EL (cell line): Measurements from ENCODE around the gene VDR.
"Not testable (repeated sequence)": the region's sequence is repeated elsewhere in the genome, so short reads cannot be mapped to it uniquely, and the experiment has no call there.

Experiments used
- DNase-seq: peaks from one replicate; pipeline ENCODE4 v3.0.0-alpha.2; 2016

The VDR gene

DNA sequence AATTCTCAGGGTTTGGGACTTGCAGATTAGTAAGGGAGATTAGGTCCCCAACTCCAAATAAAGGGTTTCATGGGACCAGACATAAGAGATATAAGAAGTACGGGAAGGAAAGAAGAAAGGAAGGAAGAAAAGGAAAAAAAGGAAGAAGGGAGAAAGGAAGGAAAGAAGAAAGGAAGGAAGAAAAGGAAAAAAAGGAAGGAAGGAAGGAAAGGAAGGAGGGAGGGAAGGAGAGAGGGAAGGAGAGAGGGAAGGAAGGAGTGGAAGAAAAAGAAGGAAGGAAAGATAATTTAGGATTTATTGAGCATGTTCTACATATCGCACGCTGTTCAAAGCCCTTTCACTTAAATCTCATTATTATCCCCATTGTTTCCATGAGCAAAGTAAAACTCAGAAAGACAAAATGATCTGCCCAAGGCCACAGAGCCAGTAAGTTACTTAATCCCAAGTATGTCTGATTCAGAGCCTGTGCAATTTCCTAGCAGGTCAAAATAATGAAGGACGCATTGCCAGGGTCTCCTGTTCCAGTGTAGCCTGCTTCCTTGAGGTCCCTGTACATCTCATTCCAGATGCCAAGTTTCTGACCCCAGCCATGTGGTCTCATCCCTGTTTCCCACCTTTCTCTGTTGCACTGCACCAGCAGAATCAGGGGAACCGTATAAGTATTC is 81.2 kb downstream of the VDR start:
- no peak for DNase-seq

DNA sequence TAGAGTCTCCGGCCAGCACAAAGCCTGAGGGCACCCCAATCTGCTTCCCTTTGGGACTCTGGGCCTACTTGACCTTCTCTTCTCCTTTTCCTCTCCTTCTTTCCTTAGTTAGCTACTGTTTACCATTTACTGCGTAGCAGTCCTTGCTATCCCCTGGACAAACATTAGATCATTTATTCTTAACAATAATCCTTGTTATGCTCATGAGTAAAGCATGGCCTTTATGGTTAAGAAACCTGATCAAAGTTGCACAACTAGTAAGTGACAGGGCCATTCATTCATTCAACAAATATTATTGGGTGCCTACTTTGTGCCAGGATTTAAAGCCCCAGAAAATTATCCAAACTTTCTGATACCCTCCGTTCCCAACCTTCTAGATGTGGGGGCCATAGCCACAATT is 81.9 kb downstream of the VDR start:
- no peak for DNase-seq

DNA sequence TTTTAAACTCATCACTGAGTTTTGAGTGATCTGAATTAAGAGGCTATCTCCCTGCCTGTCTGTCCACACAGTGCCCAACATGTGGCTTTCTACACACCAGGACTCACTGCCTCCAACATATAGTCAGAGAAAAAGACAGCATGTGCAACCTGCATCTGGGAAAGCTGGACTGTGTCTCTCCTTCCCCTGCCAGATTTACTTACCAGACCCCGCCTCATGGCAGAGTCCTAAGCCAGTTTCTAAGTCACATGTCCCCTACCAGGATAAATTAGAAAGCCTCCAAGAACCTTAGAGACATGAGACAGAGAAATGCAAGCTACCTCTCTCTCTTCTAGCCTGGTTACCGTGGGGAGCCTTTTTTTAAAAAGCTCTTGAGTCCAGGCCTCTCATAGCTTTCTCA is 82.4 kb downstream of the VDR start:
- DNase-seq: no peak

DNA sequence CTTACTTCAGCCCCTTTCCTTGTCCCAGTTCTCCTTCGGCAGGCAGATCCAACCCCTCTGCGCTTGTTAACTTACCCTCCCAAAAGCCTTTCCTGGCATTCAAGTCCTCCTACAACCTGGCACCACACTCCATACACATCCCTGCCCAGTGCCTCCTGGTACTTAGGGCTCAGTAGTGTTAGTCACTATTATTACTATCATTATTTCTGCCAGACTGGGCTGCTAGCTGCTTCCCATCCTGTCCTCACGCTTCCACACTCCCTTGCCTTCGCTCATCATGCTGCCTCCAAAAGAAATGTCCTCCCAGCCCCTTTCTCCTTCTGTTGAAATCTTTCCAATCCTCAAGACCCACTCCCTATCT is 83.5 kb downstream of the VDR start:
- DNase-seq: peak; percentile 39

DNA sequence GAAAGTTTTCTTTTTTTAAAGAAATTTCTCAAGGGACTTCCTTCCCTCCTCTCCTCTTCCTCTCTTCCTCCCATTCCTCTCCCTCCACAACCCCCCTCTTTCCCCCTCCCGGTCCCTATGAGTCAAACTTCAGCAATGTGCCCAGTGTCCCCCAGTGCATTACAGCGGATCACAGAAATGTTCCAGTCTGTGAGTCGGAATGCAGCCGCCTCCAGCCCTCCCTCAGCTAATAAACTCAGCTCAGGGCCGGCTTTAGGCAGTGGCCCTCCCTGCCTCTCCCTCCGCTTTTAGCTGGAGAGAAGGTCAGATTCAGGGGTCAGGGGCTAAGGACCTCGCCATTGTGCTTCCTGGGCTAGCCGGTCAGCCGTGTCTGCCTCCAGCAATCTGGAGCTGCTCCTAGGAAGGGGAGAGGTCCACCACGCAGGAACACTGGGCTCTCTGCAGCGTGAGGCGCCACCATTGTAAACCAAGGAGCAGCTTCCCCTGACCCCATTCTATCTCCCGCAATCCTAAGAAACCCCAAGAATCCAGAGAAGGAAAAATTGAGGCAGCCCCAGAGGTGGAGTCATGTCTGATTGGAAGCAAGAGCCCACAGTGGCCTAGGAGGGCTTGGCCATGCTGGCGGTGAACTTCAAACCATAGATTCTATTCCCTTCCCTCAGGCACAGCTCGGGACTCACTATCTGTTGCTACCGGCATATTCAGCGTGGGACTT is 84.0 kb downstream of the VDR start:
- DNase-seq: peak; percentile 99

DNA sequence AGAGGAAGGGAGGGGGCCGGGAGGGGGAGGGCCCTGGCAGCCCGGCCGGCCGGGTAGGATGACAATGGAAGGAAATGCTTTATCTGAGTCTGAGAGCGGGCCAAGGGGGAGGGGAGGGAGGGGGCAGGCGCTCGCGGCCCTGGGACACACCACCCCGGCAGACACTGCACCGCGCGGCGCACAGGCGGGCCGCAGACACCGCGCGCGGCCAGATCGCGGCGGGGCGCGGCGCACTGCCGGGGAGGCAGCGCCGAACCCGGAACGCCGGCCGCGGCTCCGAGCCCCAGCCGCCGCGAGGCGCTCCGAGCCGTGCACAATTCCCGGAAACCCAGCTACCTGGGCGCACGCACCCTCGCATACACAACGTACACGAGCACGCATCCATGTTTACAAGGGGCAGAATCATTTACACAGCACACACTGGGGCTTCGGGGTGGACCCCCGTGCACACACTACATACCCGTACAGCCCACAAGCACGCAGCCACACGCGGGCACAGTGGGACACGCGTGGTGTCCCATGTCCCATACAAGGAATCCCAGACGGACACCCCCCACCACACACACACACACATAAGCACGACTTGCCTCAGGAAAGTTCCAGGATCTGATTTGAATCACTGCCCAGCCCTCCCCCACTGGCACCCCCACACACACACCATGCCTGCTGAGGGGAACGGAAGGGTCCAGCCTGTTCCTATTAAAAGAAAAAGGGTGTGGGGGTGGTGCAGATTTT is 84.7 kb downstream of the VDR start, which contains the start of gene HDAC7:
HDAC7 (minus strand) TSS at position 8 of the 735 bp plus-strand sequence. CDS start 118 bp downstream, outside the sequence.
- peak; percentile 87 for DNase-seq

DNA sequence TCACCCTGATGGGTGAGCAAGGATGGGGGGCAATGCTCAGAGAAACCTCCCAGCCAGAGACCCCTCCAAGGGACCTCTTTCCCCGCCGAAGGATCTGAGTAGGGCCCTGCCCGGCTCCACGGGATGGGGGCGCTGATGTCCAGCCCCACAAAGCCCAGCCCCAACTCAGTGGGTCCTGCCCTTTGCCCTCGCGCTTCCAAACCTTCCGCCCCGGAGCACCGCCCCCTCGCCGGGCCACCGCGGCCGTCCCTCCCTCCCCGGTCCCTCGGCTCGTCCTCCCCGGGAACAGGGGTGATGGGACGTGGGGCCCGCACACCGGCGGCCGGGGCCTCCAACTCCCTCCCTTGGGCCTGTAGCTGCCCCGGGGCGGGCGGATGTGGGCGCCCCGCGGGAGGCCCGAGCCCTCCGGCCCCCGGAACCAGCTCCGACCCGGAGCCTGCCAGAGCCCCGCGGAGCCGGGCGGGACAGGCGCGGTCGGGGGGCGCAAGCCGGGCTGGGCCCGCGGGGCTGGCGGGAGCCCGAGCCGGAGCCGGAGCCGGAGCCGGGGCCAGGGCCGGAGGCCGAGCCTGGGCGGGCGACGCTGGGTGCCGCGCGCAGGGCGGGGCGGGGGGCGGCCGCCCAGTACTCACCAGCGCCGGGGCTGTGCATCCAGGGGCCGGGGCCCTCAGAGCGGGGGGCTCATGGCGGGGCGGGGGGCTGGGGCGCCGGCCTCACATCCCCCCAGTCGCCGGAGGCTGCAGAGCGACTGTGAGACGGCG is 85.5 kb downstream of the VDR start:
- DNase-seq: peak; percentile 43

DNA sequence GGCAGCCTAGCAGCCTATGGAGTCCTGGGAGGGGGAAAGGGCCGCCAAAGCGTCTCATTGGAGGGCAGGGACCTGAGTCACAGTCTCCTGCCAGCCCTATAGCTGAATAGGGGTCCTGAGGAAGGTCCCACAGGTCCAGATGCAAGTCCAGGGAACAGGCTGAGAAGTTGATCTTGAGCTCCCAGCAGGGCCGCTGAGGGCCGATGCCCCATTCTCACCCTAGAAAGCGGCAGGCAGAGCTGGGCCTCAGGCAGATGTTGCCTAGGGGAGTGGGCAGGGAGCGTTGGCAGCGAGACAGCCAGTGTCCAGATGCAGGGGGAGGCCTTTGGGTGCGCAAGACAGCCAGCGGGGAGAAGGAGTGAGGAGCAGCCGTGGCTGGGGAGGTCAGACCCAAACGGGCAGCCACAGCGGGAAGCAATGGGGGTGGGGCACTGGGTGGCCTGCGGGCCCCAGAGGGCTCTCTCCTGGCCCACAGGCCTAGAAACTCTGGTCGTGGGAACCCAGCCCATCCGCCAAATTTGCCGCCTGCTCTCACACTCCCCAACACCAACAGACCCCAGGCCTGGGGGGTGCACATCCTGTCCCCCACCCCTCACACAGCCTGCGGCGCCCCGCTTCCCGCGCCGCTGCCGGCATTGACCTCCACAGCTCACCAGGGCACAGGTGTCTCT is 86.2 kb downstream of the VDR start:
- DNase-seq: peak; percentile 68

GRCh38 chr12:47818007-47818376 is 86.8 kb downstream of the VDR start:
- no peak for DNase-seq

GRCh38 chr12:47817272-47818006 is 87.4 kb downstream of the VDR start:
- DNase-seq: peak; percentile 39

GRCh38 chr12:47816403-47817271 is 88.2 kb downstream of the VDR start:
- DNase-seq: no peak

DNA sequence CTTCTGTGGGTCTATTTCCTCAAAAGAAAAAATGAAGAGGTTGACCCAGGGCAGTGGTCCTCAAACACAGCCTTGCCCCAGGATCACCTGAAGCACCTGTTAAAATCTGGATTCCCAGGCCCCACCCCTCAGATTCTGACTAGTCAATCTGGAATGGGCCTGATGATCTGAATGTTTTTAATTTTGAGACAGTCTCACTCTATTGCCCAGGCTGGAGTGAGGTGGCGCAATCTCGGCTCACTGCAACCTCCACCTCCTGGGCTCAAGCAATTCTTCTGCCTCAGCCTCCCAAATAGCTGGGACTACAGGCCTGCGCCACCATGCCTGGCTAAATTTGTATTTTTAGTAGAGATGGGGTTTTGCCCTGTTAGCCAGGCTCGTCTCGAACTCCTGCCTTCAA is 89.3 kb downstream of the VDR start:
- not testable (repeated sequence) for DNase-seq

GRCh38 chr12:47814539-47815170 is 90.1 kb downstream of the VDR start:
- no peak for DNase-seq

GRCh38 chr12:47813511-47814196 is 91.1 kb downstream of the VDR start:
- DNase-seq: peak; percentile 66

GRCh38 chr12:47812797-47813510 is 91.8 kb downstream of the VDR start:
- peak; percentile 95 for DNase-seq

DNA sequence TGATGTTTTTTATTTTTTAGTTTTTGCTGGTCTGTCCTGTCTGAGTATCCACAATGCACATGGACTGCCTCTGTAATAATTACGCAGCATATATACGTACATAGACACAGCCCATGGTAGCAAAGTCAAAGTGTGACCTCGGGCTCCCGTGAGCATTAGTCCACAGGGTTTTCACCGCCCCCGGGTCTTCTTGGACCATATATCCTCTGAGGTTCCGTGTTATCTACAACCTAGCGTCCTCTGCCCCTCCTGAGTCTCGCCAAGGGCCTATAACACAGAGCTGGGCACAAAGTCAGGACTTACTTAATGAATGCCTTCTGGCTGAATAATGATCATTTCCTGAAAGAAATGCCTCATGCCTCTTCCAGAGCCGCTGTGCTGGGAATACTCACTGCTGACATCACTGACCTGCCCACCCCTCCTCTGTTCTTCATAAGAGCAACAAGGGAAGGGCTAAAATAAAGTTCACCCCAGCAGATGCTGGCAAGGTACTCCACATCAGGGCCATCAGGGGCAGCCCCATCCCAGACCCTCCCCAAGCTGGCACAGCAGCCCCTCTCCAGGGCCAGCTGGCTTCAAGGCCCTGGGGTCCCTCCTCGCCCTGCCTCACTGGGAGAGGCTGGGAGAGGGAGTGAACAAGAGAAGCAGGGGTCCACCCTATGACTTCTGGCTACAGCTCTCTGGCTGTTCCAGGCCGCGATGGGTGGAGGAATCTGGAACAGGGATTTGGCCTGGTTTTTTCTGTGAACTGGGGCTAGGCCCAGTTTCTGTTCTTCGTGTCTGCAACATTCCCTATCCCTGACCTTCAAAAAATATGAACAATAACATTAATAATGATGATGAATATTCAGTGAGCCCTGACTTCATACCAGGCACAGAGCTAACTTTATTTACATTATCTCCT is 93.0 kb downstream of the VDR start:
- DNase-seq: peak; percentile 85

- DNase-seq: no peak
Observed at GRCh38 chr12:47811072-47811396, 93.8 kb downstream of the VDR start.

- not testable (repeated sequence) for DNase-seq
Observed at GRCh38 chr12:47809518-47809917, 95.3 kb downstream of the VDR start.
